ENCODE measurements around the gene SMPD2.

- TF ChIP-seq YY1 (IDR thresholded peaks at IDR 0.05; ENCODE audit: low read depth) (no peak), TEAD4 (IDR thresholded peaks at IDR 0.05) (no peak), EGR1 (IDR thresholded peaks at IDR 0.05) (no peak), EP300 (IDR thresholded peaks at IDR 0.05; ENCODE audit: borderline replicate concordance) (no peak), TCF12 (IDR thresholded peaks at IDR 0.05; ENCODE audit: low read depth) (no peak), MAX (IDR thresholded peaks at IDR 0.05) (no peak), REST (IDR thresholded peaks at IDR 0.05; ENCODE audit: low read depth) (no peak)
Observed at GRCh38 chr6:109447878-109448555, 7.5 kb downstream of the SMPD2 start.
